PC-3 (cell line): ENCODE results near the gene CPLX4.

Source experiments
- EZH2 ChIP-seq: fragments of 300-600 bp; sonication (generic); IDR thresholded peaks from one replicate; pipeline ENCODE4 v1.6.1; 2017; ENCODE audit warnings: antibody characterized with exemption, mild to moderate bottlenecking, low read length; ENCODE audit not compliant: unreplicated experiment
- EZH2phosphoT487 ChIP-seq: fragments of 300-600 bp; sonication (generic); IDR thresholded peaks from 2 replicates; pipeline ENCODE4 v1.6.1; 2018; ENCODE audit warnings: mild to moderate bottlenecking, antibody characterized with exemption, low read length, borderline replicate concordance
- TF ChIP-seq, protein P1 (sequence below): fragments of 300-600 bp; sonication (generic); conservative IDR thresholded peaks from 2 replicates; pipeline ENCODE4 v1.5.1; 2017; ENCODE audit warnings: antibody characterized with exemption, low read depth, mild to moderate bottlenecking, low read length

DNA sequence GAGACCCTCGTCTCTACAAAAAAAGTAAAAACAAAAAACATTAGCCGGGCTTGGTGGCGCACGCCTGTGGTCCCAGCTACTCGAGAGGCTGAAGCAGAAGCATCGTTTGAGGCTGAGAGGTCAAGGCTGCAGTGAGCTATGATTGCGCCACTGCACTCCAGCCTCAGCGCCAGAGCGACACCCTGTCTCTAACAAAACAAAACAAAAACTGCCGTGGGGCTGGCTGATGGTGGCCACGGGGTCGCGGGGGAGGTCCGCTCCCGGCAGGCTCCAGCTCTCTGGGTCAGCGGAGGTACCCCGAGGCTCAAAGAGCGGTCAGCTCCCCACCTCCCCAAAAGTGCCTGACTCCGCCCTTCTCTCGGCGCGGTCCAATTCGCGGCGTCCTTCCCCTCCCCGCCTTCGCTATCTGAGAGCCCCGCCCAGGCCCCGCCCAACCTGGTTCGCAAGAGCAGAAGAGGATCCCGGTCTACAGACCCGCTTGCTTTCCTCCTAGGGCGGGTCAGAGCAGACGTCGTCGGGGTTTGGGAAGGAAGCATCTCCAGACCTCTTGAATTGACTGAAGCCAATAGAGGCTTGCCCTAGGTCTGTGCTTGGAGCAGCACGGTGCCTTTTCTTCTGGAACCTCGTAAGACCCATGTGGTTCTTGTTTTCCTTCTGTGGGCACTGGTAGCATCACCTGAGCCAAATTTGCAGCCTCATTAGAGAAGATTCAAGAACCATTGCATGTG is 53.0 kb downstream of the CPLX4 start:
- TF ChIP-seq, protein P1, sequence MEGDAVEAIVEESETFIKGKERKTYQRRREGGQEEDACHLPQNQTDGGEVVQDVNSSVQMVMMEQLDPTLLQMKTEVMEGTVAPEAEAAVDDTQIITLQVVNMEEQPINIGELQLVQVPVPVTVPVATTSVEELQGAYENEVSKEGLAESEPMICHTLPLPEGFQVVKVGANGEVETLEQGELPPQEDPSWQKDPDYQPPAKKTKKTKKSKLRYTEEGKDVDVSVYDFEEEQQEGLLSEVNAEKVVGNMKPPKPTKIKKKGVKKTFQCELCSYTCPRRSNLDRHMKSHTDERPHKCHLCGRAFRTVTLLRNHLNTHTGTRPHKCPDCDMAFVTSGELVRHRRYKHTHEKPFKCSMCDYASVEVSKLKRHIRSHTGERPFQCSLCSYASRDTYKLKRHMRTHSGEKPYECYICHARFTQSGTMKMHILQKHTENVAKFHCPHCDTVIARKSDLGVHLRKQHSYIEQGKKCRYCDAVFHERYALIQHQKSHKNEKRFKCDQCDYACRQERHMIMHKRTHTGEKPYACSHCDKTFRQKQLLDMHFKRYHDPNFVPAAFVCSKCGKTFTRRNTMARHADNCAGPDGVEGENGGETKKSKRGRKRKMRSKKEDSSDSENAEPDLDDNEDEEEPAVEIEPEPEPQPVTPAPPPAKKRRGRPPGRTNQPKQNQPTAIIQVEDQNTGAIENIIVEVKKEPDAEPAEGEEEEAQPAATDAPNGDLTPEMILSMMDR: no peak
- TF ChIP-seq EZH2: no peak
- TF ChIP-seq EZH2phosphoT487: no peak
